ENCODE results near the gene PGR. TPM values are rescaled to one million over a fixed set of nuclear protein-coding genes. Genes with fewer than 3 reads are reported as not detected.

Gene PGR
- total RNA-seq, 4 donors from 2014 or later, result 0.20 to 1.9 (median 1.4) TPM

- TF ChIP-seq POLR2A (IDR thresholded peaks at IDR 0.05), result no peak
- no peak for TF ChIP-seq CTCF (IDR thresholded peaks at IDR 0.05 in 4 of 5, conservative IDR thresholded peaks at IDR 0.05 in 1 of 5)
- Histone ChIP-seq H3K27me3 (no peaks in the 10 kb centered on the region), H3K27ac (no peak overlapping the region), H3K9me3 (peaks cover 0 to 6% (median 0%) of the 10 kb centered on the region in 3 donors), H3K36me3 (no peaks in the 10 kb centered on the region), H3K4me1 (no peaks in the 10 kb centered on the region), H3K4me3 (no peak overlapping the region)
- intact Hi-C loops (cut with DNase I; ENCODE audit: low total_unique reads), result no loop called here
- in situ Hi-C loops (cut with MboI; ENCODE audit: low sequenced_read_pairs in 4 of 4), result no loop called here
- no peak for ATAC-seq
- DNase-seq, result no peak
Observed at GRCh38 chr11:101158119-101158518, 28.5 kb upstream of the PGR start.

GRCh38 chr11:101138245-101138930 lies 8.8 kb upstream of the PGR start:
- no peak for ATAC-seq
- TF ChIP-seq POLR2A (IDR thresholded peaks at IDR 0.05) (no peak), CTCF (IDR thresholded peaks at IDR 0.05 in 4 of 5, conservative IDR thresholded peaks at IDR 0.05 in 1 of 5) (no peak)
- in situ Hi-C loops (cut with MboI; ENCODE audit: low sequenced_read_pairs in 4 of 4), result no loop called here
- H3K27ac ChIP-seq, result no peak overlapping the region
- DNase-seq, result no peak
- H3K4me1 ChIP-seq, result no peaks in the 10 kb centered on the region
- intact Hi-C loops (cut with DNase I; ENCODE audit: low total_unique reads), result no loop called here
- no peaks in the 10 kb centered on the region for H3K27me3 ChIP-seq
- no peaks in the 10 kb centered on the region for H3K36me3 ChIP-seq
- no peaks in the 10 kb centered on the region for H3K9me3 ChIP-seq
- H3K4me3 ChIP-seq, result no peak overlapping the region

- ATAC-seq, result no peak
- in situ Hi-C loops (cut with MboI; ENCODE audit: low sequenced_read_pairs in 4 of 4), result no loop called here
- no peak for DNase-seq
- H3K4me3 ChIP-seq, result no peak overlapping the region
- intact Hi-C loops (cut with DNase I; ENCODE audit: low total_unique reads), result no loop called here
- H3K36me3 ChIP-seq, result no peaks in the 10 kb centered on the region
- H3K27ac ChIP-seq, result no peak overlapping the region
- no peak for TF ChIP-seq POLR2A (IDR thresholded peaks at IDR 0.05)
- TF ChIP-seq CTCF (IDR thresholded peaks at IDR 0.05 in 4 of 5, conservative IDR thresholded peaks at IDR 0.05 in 1 of 5), result no peak
- no peaks in the 10 kb centered on the region for H3K9me3 ChIP-seq
- H3K4me1 ChIP-seq, result no peaks in the 10 kb centered on the region
- peaks cover 20 to 32% (median 25%) of the 10 kb centered on the region in 3 donors for H3K27me3 ChIP-seq
Observed at GRCh38 chr11:101133190-101133589, 3.6 kb upstream of the PGR start.

- no peak for TF ChIP-seq CTCF (IDR thresholded peaks at IDR 0.05 in 4 of 5, conservative IDR thresholded peaks at IDR 0.05 in 1 of 5)
- no peak for TF ChIP-seq POLR2A (IDR thresholded peaks at IDR 0.05)
- H3K4me3 ChIP-seq, result peak overlapping the region; percentile 47 to 59 (median 58)
- H3K36me3 ChIP-seq, result no peaks in the 10 kb centered on the region
- peak overlapping the region in 1 of 4 donors; percentile 58 for H3K27ac ChIP-seq
- H3K27me3 ChIP-seq, result peaks cover 32 to 46% (median 35%) of the 10 kb centered on the region in 3 donors
- in situ Hi-C loops (cut with MboI; ENCODE audit: low sequenced_read_pairs in 4 of 4) (no loop called here), intact Hi-C loops (cut with DNase I; ENCODE audit: low total_unique reads) (loop anchor here (5.0 kb wide), 1 partner anchor 59 kb away; no protein-coding TSS in a partner anchor)
- DNase-seq (no peak), ATAC-seq (no peak)
- H3K9me3 ChIP-seq, result no peaks in the 10 kb centered on the region
- H3K4me1 ChIP-seq, result no peaks in the 10 kb centered on the region
Observed at GRCh38 chr11:101128571-101129202, 926 bp downstream of the PGR start.

Measured in gastrocnemius medialis (tissue), 4 donors.